ENCODE results near the gene SERPINA5. TPM values are rescaled to one million over a fixed set of nuclear protein-coding genes. Genes with fewer than 3 reads are reported as not detected.

The SERPINA5 gene
- total RNA-seq, 1 experiment from 2014 or later: 3.0 TPM

- Histone ChIP-seq H3K4me2 (ENCODE audit: low read length) (no peak overlapping the region), H3K27me3 (ENCODE audit: insufficient read depth, low read length) (no peaks in the 10 kb centered on the region), H4K20me1 (ENCODE audit: insufficient read depth) (no peaks in the 10 kb centered on the region), H3K9ac (ENCODE audit: low read length) (no peak overlapping the region), H2AFZ (ENCODE audit: low read depth, low read length, poor library complexity, severe bottlenecking) (no peak overlapping the region), H3K9me2 (ENCODE audit: insufficient read depth) (no peaks in the 10 kb centered on the region), H3K4me1 (ENCODE audit: control insufficient read depth in 1 of 2, insufficient read depth in 2 of 2, low read length in 2 of 2) (no peaks in the 10 kb centered on the region), H3K79me2 (ENCODE audit: insufficient read depth, low read length) (no peaks in the 10 kb centered on the region), H3K4me3 (replicated peaks in 1 of 2; ENCODE audit: low read depth in 1 of 2, low read length in 2 of 2) (no peak overlapping the region), H3K9me3 (ENCODE audit: control insufficient read depth in 1 of 2, insufficient read depth in 1 of 2, low read depth in 1 of 2, low read length in 2 of 2) (no peaks in the 10 kb centered on the region), H3K36me3 (ENCODE audit: control insufficient read depth in 1 of 2, insufficient read depth in 2 of 2, low read length in 2 of 2) (no peaks in the 10 kb centered on the region), H3K27ac (ENCODE audit: low read depth, low read length) (no peak overlapping the region)
- DNase-seq (ENCODE audit: low read depth, low spot score) (no peak), ATAC-seq (no peak)
- ChIA-PET RAD21 (ENCODE audit: low non-redundant PET in 1 of 2, low total read pairs in 2 of 2, uncharacterized antibody in 2 of 2, unreplicated experiment in 2 of 2) (no interaction called here), POLR2A (interaction anchor here (0.7 kb wide), 1 partner anchor 44 kb away, joined by 3 read pairs; no protein-coding TSS in a partner anchor), CTCF (no interaction called here)
- TF ChIP-seq POLR2A (IDR thresholded peaks at IDR 0.05; ENCODE audit: borderline replicate concordance, extremely low read depth, insufficient read depth, insufficient read length) (no peak), CBX3 (IDR thresholded peaks at IDR 0.05; ENCODE audit: low read depth) (no peak), CEBPB (IDR thresholded peaks at IDR 0.05; ENCODE audit: low read depth) (no peak), JUND (IDR thresholded peaks at IDR 0.05) (no peak), SIN3A (IDR thresholded peaks at IDR 0.05; ENCODE audit: low read depth) (no peak), SP1 (IDR thresholded peaks at IDR 0.05; ENCODE audit: low read depth) (no peak)
- TF ChIP-seq, protein P1, sequence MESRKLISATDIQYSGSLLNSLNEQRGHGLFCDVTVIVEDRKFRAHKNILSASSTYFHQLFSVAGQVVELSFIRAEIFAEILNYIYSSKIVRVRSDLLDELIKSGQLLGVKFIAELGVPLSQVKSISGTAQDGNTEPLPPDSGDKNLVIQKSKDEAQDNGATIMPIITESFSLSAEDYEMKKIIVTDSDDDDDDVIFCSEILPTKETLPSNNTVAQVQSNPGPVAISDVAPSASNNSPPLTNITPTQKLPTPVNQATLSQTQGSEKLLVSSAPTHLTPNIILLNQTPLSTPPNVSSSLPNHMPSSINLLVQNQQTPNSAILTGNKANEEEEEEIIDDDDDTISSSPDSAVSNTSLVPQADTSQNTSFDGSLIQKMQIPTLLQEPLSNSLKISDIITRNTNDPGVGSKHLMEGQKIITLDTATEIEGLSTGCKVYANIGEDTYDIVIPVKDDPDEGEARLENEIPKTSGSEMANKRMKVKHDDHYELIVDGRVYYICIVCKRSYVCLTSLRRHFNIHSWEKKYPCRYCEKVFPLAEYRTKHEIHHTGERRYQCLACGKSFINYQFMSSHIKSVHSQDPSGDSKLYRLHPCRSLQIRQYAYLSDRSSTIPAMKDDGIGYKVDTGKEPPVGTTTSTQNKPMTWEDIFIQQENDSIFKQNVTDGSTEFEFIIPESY (IDR thresholded peaks at IDR 0.05; ENCODE audit: extremely low read depth, insufficient replicate concordance, low read length): no peak
- TF ChIP-seq, protein P2, sequence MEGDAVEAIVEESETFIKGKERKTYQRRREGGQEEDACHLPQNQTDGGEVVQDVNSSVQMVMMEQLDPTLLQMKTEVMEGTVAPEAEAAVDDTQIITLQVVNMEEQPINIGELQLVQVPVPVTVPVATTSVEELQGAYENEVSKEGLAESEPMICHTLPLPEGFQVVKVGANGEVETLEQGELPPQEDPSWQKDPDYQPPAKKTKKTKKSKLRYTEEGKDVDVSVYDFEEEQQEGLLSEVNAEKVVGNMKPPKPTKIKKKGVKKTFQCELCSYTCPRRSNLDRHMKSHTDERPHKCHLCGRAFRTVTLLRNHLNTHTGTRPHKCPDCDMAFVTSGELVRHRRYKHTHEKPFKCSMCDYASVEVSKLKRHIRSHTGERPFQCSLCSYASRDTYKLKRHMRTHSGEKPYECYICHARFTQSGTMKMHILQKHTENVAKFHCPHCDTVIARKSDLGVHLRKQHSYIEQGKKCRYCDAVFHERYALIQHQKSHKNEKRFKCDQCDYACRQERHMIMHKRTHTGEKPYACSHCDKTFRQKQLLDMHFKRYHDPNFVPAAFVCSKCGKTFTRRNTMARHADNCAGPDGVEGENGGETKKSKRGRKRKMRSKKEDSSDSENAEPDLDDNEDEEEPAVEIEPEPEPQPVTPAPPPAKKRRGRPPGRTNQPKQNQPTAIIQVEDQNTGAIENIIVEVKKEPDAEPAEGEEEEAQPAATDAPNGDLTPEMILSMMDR (IDR thresholded peaks at IDR 0.05 in 2 of 3, conservative IDR thresholded peaks at IDR 0.05 in 1 of 3; ENCODE audit: borderline replicate concordance in 1 of 3, insufficient read depth in 1 of 3, low read depth in 2 of 3, low read length in 2 of 3): no peak
- TF ChIP-seq, protein P3, sequence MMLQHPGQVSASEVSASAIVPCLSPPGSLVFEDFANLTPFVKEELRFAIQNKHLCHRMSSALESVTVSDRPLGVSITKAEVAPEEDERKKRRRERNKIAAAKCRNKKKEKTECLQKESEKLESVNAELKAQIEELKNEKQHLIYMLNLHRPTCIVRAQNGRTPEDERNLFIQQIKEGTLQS (IDR thresholded peaks at IDR 0.05): no peak
- intact Hi-C loops (cut with micrococcal nuclease): no loop called here
- no TSS peak for BruUV-seq (replicated peaks)
These were observed 8.5 kb upstream of the SERPINA5 start for GRCh38 chr14:94572637-94573303.
